ENCODE results near the gene GRIN3B.
A peak's percentile ranks its signal among the peaks of the same experiment; 100 is the strongest.
"Not testable (repeated sequence)": the region's sequence is repeated elsewhere in the genome, so short reads cannot be mapped to it uniquely, and the experiment has no call there.

GRIN3B gene

GRCh38 chr19:1019980-1020867 lies 20.0 kb downstream of the GRIN3B start:
- no peak for DNase-seq (ENCODE audit: low read depth)

GRCh38 chr19:1020868-1021425 lies 20.7 kb downstream of the GRIN3B start, which contains the start of gene TMEM259:
TMEM259 (minus strand) TSS chr19:1021123; CDS start chr19:1020996, 127 bp downstream.
- DNase-seq (ENCODE audit: low read depth), result peak; percentile 95

GRCh38 chr19:1023883-1024188 lies 23.6 kb downstream of the GRIN3B start:
- DNase-seq (ENCODE audit: low read depth), result not testable (repeated sequence)

- DNase-seq (ENCODE audit: low read depth), result not testable (repeated sequence)
Observed at GRCh38 chr19:1025080-1025479, 24.9 kb downstream of the GRIN3B start.

- DNase-seq (ENCODE audit: low read depth), result no peak
Observed at GRCh38 chr19:1025960-1026782, 26.0 kb downstream of the GRIN3B start, which contains the start of gene CNN2. CNN2 (plus strand) TSS chr19:1026608; CDS start chr19:1026662, 54 bp downstream.

GRCh38 chr19:1026783-1027649 lies 26.8 kb downstream of the GRIN3B start:
- DNase-seq (ENCODE audit: low read depth), result no peak

GRCh38 chr19:1027650-1028061 lies 27.4 kb downstream of the GRIN3B start:
- no peak for DNase-seq (ENCODE audit: low read depth)

- peak; percentile 93 for DNase-seq (ENCODE audit: low read depth)
Observed at GRCh38 chr19:1028062-1028926, 28.1 kb downstream of the GRIN3B start.

GRCh38 chr19:1032264-1032867 lies 32.1 kb downstream of the GRIN3B start:
- DNase-seq (ENCODE audit: low read depth), result no peak

GRCh38 chr19:1035998-1036621 lies 35.9 kb downstream of the GRIN3B start:
- no peak for DNase-seq (ENCODE audit: low read depth)

GRCh38 chr19:1037621-1038064 lies 37.4 kb downstream of the GRIN3B start:
- no peak for DNase-seq (ENCODE audit: low read depth)

- DNase-seq (ENCODE audit: low read depth), result no peak
Observed at GRCh38 chr19:1038978-1039645, 38.9 kb downstream of the GRIN3B start.

GRCh38 chr19:1039646-1040475 lies 39.6 kb downstream of the GRIN3B start, which contains the start of gene ABCA7:
ABCA7 (plus strand) TSS chr19:1040107; CDS start chr19:1041362, 1,255 bp downstream.
- DNase-seq (ENCODE audit: low read depth), result peak; percentile 92

GRCh38 chr19:1040476-1041271 lies 40.5 kb downstream of the GRIN3B start:
- peak; percentile 77 for DNase-seq (ENCODE audit: low read depth)

GRCh38 chr19:1041272-1041834 lies 41.1 kb downstream of the GRIN3B start:
- DNase-seq (ENCODE audit: low read depth), result no peak

- DNase-seq (ENCODE audit: low read depth), result no peak
Observed at GRCh38 chr19:1041835-1042685, 41.8 kb downstream of the GRIN3B start.

Data from fibroblast of the conjunctiva (primary cell).